Keratinocyte (primary cell): ENCODE measurements around the gene RASA3. TPM values are rescaled to one million over a fixed set of nuclear protein-coding genes. Genes with fewer than 3 reads are reported as not detected.
"Not testable (repeated sequence)": the region's sequence is repeated elsewhere in the genome, so short reads cannot be mapped to it uniquely, and the experiment has no call there.

Source experiments
- DNase-seq: peaks from one replicate; pipeline ENCODE4 v3.0.0-alpha.2; 2011; ENCODE audit warnings: low read depth, missing footprints, low spot score
- FAIRE-seq: peaks from 2 replicates; lab custom pipeline; 2011; peaks lifted over from hg19 to GRCh38; lab: Jason Lieb, UNC
- H2AFZ ChIP-seq: 2 replicates; pipeline ENCODE4 v1.6.0; 2012; ENCODE audit warnings: low read length, control low read depth, inconsistent platforms; ENCODE audit not compliant: control insufficient read depth
- H3K27ac ChIP-seq: 2 replicates; pipeline ENCODE4 v1.5.1; 2011; ENCODE audit warnings: low read length; ENCODE audit not compliant: control insufficient read depth, insufficient read depth
- H3K27me3 ChIP-seq: 3 replicates; pipeline ENCODE4 v1.6.0; 2011; ENCODE audit warnings: low read length; ENCODE audit not compliant: control insufficient read depth, insufficient read depth; ENCODE audit errors: extremely low read depth
- H3K36me3 ChIP-seq, 2 experiments: 2 replicates in 1 of 2; 3 replicates in 1 of 2; pipeline ENCODE4 v1.5.1; 2011; ENCODE audit warnings: low read length in 2 of 2, mild to moderate bottlenecking in 1 of 2; ENCODE audit not compliant: control insufficient read depth in 2 of 2, insufficient read depth in 2 of 2; ENCODE audit errors: extremely low read depth in 1 of 2
- H3K4me1 ChIP-seq: 3 replicates; pipeline ENCODE4 v1.5.1; 2011; ENCODE audit warnings: low read length; ENCODE audit not compliant: control insufficient read depth, insufficient read depth; ENCODE audit errors: extremely low read depth
- H3K4me2 ChIP-seq: 3 replicates; pipeline ENCODE4 v1.6.0; 2011; ENCODE audit warnings: low read depth, low read length; ENCODE audit not compliant: control insufficient read depth, insufficient read depth; ENCODE audit errors: extremely low read depth
- H3K4me3 ChIP-seq, 3 experiments: fragments of 200-600 bp in 1 of 3; sonication (generic) in 1 of 3; 2 replicates in 2 of 3; 3 replicates in 1 of 3; pipeline ENCODE4 v1.5.1; 2011 to 2016; ENCODE audit warnings: low read length in 3 of 3, mild to moderate bottlenecking in 3 of 3, control low read depth in 2 of 3, inconsistent platforms in 1 of 3, low read depth in 1 of 3, mixed read lengths in 1 of 3, mixed run types in 1 of 3, moderate library complexity in 1 of 3; ENCODE audit not compliant: control insufficient read depth in 2 of 3, insufficient read depth in 2 of 3; ENCODE audit errors: extremely low read depth in 1 of 3
- H3K79me2 ChIP-seq: 2 replicates; pipeline ENCODE4 v1.6.0; 2012; ENCODE audit warnings: low read length; ENCODE audit not compliant: control insufficient read depth, insufficient read depth
- H3K9ac ChIP-seq: 3 replicates; pipeline ENCODE4 v1.6.0; 2011; ENCODE audit warnings: low read length; ENCODE audit not compliant: control insufficient read depth, insufficient read depth; ENCODE audit errors: extremely low read depth
- H3K9me1 ChIP-seq: 3 replicates; pipeline ENCODE4 v1.6.0; 2011; ENCODE audit warnings: low read length; ENCODE audit not compliant: control insufficient read depth, insufficient read depth; ENCODE audit errors: extremely low read depth
- H3K9me3 ChIP-seq: 2 replicates; pipeline ENCODE4 v1.5.1; 2012; ENCODE audit warnings: low read depth, low read length; ENCODE audit not compliant: control insufficient read depth
- H4K20me1 ChIP-seq: 3 replicates; pipeline ENCODE4 v1.6.0; 2011; ENCODE audit warnings: low read length; ENCODE audit not compliant: control insufficient read depth, insufficient read depth; ENCODE audit errors: extremely low read depth
- CTCF ChIP-seq, 3 experiments: IDR thresholded peaks in 1 of 3; conservative IDR thresholded peaks in 1 of 3; optimal IDR thresholded peaks in 1 of 3; 2 replicates in 2 of 3; 3 replicates in 1 of 3; pipeline versions ENCODE3 to v1.5.1; 2011; ENCODE audit warnings: low read length in 3 of 3, mild to moderate bottlenecking in 3 of 3, moderate library complexity in 2 of 3, control low read depth in 1 of 3, inconsistent platforms in 1 of 3; ENCODE audit not compliant: insufficient read depth in 2 of 3; ENCODE audit errors: extremely low read depth in 1 of 3
- EZH2 ChIP-seq: IDR thresholded peaks from one replicate; pipeline ENCODE4 v1.6.1; 2012; ENCODE audit warnings: inconsistent platforms, mild to moderate bottlenecking, low read length, moderate library complexity
- dilution Hi-C: fragments of 300-500 bp; cut with MboI; formaldehyde crosslinking; loops from one replicate; pipeline ENCODE4 v1.7.0; 2020; ENCODE audit warnings: low sequenced_read_pairs; ENCODE audit not compliant: extremely low pct_ligation_motif_present
- polyA plus RNA-seq, 5 experiments: library from polyadenylated mRNA; depleted of rRNA in 3 of 5; stranded (reverse) in 3 of 5; stranded (forward) in 1 of 5; unstranded in 1 of 5; fragments of >200 nt; gene quantifications; 1 replicate in 1 of 5; 2 replicates in 3 of 5; 3 replicates in 1 of 5; pipeline versions ENCODE4 v1.2.1 to v1.2.3, GENCODE V29; 2011 to 2012; ENCODE audit warnings: missing spikeins in 2 of 5, low read depth in 1 of 5, low replicate concordance in 1 of 5

The RASA3 gene
- polyA plus RNA-seq, 1 donor (not counting 4 experiments of a cell fraction or from before 2014, with no cell fraction given), result 4.1 TPM

GRCh38 chr13:114151031-114151430 lies 18.6 kb upstream of the RASA3 start:
- Histone ChIP-seq H3K9me1 (no peaks in the 10 kb centered on the region), H2AFZ (no peak overlapping the region), H3K9me3 (no peaks in the 10 kb centered on the region), H3K4me3 (no peak overlapping the region), H3K4me2 (no peak overlapping the region), H3K9ac (no peak overlapping the region), H3K79me2 (no peaks in the 10 kb centered on the region), H4K20me1 (no peaks in the 10 kb centered on the region), H3K36me3 (no peaks in the 10 kb centered on the region), H3K4me1 (peaks cover 6% of the 10 kb centered on the region), H3K27me3 (peaks cover 4% of the 10 kb centered on the region), H3K27ac (no peak overlapping the region)
- no peak for FAIRE-seq
- dilution Hi-C loops, result no loop called here
- DNase-seq, result no peak
- TF ChIP-seq CTCF (optimal IDR thresholded peaks at IDR 0.05 in 1 of 3, IDR thresholded peaks at IDR 0.05 in 1 of 3, conservative IDR thresholded peaks at IDR 0.05 in 1 of 3; ENCODE audit: extremely low read depth in 1 of 3, insufficient read depth in 2 of 3, low read length in 3 of 3) (no peak), EZH2 (no peak)

- peaks cover 6% of the 10 kb centered on the region for H3K4me1 ChIP-seq
- peaks cover 8% of the 10 kb centered on the region for H3K27me3 ChIP-seq
- H3K4me2 ChIP-seq, result no peak overlapping the region
- H3K4me3 ChIP-seq, result no peak overlapping the region
- no peaks in the 10 kb centered on the region for H4K20me1 ChIP-seq
- H3K27ac ChIP-seq, result no peak overlapping the region
- no peak for FAIRE-seq
- no peaks in the 10 kb centered on the region for H3K9me3 ChIP-seq
- H3K9me1 ChIP-seq, result no peaks in the 10 kb centered on the region
- H3K36me3 ChIP-seq, result no peaks in the 10 kb centered on the region
- no peak overlapping the region for H3K9ac ChIP-seq
- TF ChIP-seq EZH2 (no peak), CTCF (optimal IDR thresholded peaks at IDR 0.05 in 1 of 3, IDR thresholded peaks at IDR 0.05 in 1 of 3, conservative IDR thresholded peaks at IDR 0.05 in 1 of 3; ENCODE audit: extremely low read depth in 1 of 3, insufficient read depth in 2 of 3, low read length in 3 of 3) (no peak)
- no peak for DNase-seq
- H2AFZ ChIP-seq, result no peak overlapping the region
- H3K79me2 ChIP-seq, result no peaks in the 10 kb centered on the region
- dilution Hi-C loops, result no loop called here
These were observed 17.6 kb upstream of the RASA3 start for GRCh38 chr13:114149774-114150740.

- FAIRE-seq, dilution Hi-C loops, H3K4me3 ChIP-seq, H3K27ac ChIP-seq, DNase-seq, H3K27me3 ChIP-seq, H3K36me3 ChIP-seq, H4K20me1 ChIP-seq, H3K9me1 ChIP-seq, H3K9ac ChIP-seq, H3K79me2 ChIP-seq, H3K4me1 ChIP-seq, H3K9me3 ChIP-seq, H2AFZ ChIP-seq, H3K4me2 ChIP-seq: not testable (repeated sequence)
These were observed 16.5 kb upstream of the RASA3 start for GRCh38 chr13:114148886-114149285.
